Natural killer cell (primary cell): ENCODE measurements around the gene PYHIN1. TPM values are rescaled to one million over a fixed set of nuclear protein-coding genes. Genes with fewer than 3 reads are reported as not detected.

Experiments used
- ATAC-seq, 3 donors: fragments of 150-1000 bp in 2 of 3; fragments of 200-7000 bp in 1 of 3; cut with Tn5 transposase; 1 replicate in 1 of 3; 2 replicates in 2 of 3; pipeline ENCODE4 v1.10.0; 2021; ENCODE audit warnings: mild to moderate bottlenecking in 2 of 3, moderate library complexity in 2 of 3
- DNase-seq, 2 donors: peaks; one replicate each; pipeline versions ENCODE4 v3.0.0 to v3.0.0-alpha.2; 2013 to 2021; ENCODE audit warnings: mixed read lengths in 1 of 2
- H3K27ac ChIP-seq: one replicate; pipeline ENCODE4 v1.5.1; 2013; ENCODE audit warnings: mild to moderate bottlenecking, low read length
- H3K27me3 ChIP-seq: one replicate; pipeline ENCODE4 v1.6.1; 2013; ENCODE audit warnings: low read length; ENCODE audit not compliant: control insufficient read depth, insufficient read depth
- H3K36me3 ChIP-seq: one replicate; pipeline ENCODE4 v1.6.1; 2013; ENCODE audit warnings: low read length; ENCODE audit not compliant: control insufficient read depth, insufficient read depth
- H3K4me1 ChIP-seq: one replicate; pipeline ENCODE4 v1.6.1; 2013; ENCODE audit warnings: low read length; ENCODE audit not compliant: control insufficient read depth, insufficient read depth
- H3K4me3 ChIP-seq: one replicate; pipeline ENCODE4 v1.5.1; 2013; ENCODE audit warnings: low read length
- H3K9me3 ChIP-seq: one replicate; pipeline ENCODE4 v1.6.1; 2013; ENCODE audit warnings: low read length; ENCODE audit not compliant: control insufficient read depth, insufficient read depth
- H3K27ac Mint-ChIP-seq, 2 donors: one replicate each; pipeline ENCODE4 v1.8.0; 2022; ENCODE audit warnings: mild to moderate bottlenecking in 2 of 2, mixed read lengths in 2 of 2, moderate library complexity in 1 of 2
- H3K27me3 Mint-ChIP-seq, 2 donors: one replicate each; pipeline ENCODE4 v1.8.0; 2022; ENCODE audit warnings: low read depth in 2 of 2, mixed read lengths in 2 of 2
- H3K36me3 Mint-ChIP-seq: one replicate; pipeline ENCODE4 v1.8.0; 2022; ENCODE audit warnings: mixed read lengths
- H3K4me1 Mint-ChIP-seq, 2 donors: one replicate each; pipeline ENCODE4 v1.8.0; 2022; ENCODE audit warnings: mixed read lengths in 2 of 2
- H3K4me3 Mint-ChIP-seq: one replicate; pipeline ENCODE4 v1.8.0; 2022; ENCODE audit warnings: mild to moderate bottlenecking, moderate library complexity, mixed read lengths
- H3K9me3 Mint-ChIP-seq, 2 donors: one replicate each; pipeline ENCODE4 v1.8.0; 2022; ENCODE audit warnings: mixed read lengths in 2 of 2
- WGBS: methylation state at CpG from one replicate; pipeline ENCODE4 v1.1.7; 2013; ENCODE audit warnings: missing lambda C conversion rate; ENCODE audit not compliant: insufficient coverage; 5-methylcytosine and 5-hydroxymethylcytosine counted together
- intact Hi-C: fragments of 100-400 bp; cut with micrococcal nuclease; formaldehyde crosslinking; loops from one replicate; pipeline ENCODE4 v1.14.2; 2022
- total RNA-seq, 4 donors: library from RNA; stranded (reverse); fragments of 120-200 nt in 1 of 4; gene quantifications; one replicate each; pipeline versions ENCODE4 v1.2.3 to v1.2.4, GENCODE V29; 2013 to 2022
- TF ChIP-seq, protein P1 (sequence below): fragments of 200-600 bp; IDR thresholded peaks from one replicate; pipeline ENCODE4 v1.8.0; 2022; ENCODE audit warnings: antibody characterized with exemption

The PYHIN1 gene
- total RNA-seq, 3 donors from 2014 or later (not counting 1 experiment from before 2014, with no cell fraction given), result 171 to 313 (median 197) TPM

DNA sequence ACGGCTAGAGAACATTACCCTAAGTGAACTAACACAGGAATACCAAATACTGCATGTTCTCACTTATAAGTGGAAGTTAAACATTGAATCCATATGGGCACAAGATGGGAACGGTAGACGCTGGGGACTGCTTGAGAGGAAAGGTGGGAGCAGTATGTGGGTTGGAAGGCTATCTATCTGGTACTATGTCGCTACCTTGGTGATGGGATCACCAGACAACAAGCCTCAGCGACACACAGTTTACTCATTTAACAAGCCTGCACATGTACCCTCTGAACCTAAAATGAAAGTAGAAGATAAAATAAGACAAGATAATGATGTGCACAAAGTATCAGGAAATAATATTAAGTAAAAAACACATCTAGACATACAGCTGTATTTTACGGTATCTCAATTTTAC lies 819 bp downstream of the PYHIN1 start:
- WGBS, result 25% methylated on average over 4 of the region's 6 CpGs
- Histone ChIP-seq H3K9me3 (no peaks in the 10 kb centered on the region), H3K4me1 (peaks cover 17% of the 10 kb centered on the region), H3K4me3 (peak overlapping the region; percentile 75), H3K27me3 (no peaks in the 10 kb centered on the region), H3K27ac (peak overlapping the region; percentile 90), H3K36me3 (peaks cover 6% of the 10 kb centered on the region)
- intact Hi-C loops, result loop anchor here (10.0 kb wide), 1 partner anchor 1207 kb away; no protein-coding TSS in a partner anchor
- Mint-ChIP-seq H3K4me1 (peaks cover 49 to 64% of the 10 kb centered on the region in 2 donors), H3K27me3 (no peaks in the 10 kb centered on the region), H3K36me3 (peaks cover 25% of the 10 kb centered on the region), H3K4me3 (peak overlapping the region; percentile 98), H3K27ac (peak overlapping the region; percentile 90 to 95), H3K9me3 (peaks cover 0 to 2% of the 10 kb centered on the region in 2 donors)
- TF ChIP-seq, protein P1, sequence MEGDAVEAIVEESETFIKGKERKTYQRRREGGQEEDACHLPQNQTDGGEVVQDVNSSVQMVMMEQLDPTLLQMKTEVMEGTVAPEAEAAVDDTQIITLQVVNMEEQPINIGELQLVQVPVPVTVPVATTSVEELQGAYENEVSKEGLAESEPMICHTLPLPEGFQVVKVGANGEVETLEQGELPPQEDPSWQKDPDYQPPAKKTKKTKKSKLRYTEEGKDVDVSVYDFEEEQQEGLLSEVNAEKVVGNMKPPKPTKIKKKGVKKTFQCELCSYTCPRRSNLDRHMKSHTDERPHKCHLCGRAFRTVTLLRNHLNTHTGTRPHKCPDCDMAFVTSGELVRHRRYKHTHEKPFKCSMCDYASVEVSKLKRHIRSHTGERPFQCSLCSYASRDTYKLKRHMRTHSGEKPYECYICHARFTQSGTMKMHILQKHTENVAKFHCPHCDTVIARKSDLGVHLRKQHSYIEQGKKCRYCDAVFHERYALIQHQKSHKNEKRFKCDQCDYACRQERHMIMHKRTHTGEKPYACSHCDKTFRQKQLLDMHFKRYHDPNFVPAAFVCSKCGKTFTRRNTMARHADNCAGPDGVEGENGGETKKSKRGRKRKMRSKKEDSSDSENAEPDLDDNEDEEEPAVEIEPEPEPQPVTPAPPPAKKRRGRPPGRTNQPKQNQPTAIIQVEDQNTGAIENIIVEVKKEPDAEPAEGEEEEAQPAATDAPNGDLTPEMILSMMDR, result no peak
- peak; percentile 24 to 51 (median 37) for ATAC-seq
- DNase-seq, result peak in 1 of 2 donors; percentile 43

DNA sequence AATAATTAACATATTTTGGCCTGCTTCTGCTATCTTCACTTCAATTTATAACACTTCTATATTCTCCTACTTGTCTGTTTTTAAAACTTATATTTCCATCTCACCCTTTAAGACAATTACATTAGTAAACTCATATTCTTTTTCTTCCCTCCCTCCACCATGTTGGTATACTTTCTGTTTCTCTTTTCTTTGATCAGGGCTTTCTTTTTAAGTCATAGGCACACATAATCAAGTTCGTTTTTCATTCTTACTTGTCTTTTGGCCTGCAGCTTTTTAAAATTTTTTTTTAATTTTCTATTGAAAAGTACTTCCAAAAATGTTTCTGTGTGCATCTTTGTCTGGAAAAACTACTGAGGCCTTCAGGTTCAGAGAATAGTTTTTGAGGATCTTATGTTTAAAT lies 2.3 kb downstream of the PYHIN1 start:
- Mint-ChIP-seq H3K27ac (peak overlapping the region; percentile 64 to 82), H3K4me3 (peak overlapping the region; percentile 93), H3K27me3 (no peaks in the 10 kb centered on the region), H3K9me3 (peaks cover 0 to 2% of the 10 kb centered on the region in 2 donors), H3K4me1 (peaks cover 48 to 64% of the 10 kb centered on the region in 2 donors), H3K36me3 (peaks cover 28% of the 10 kb centered on the region)
- no CpG with 5 or more reads among the region's 1 CpG for WGBS
- Histone ChIP-seq H3K27ac (peak overlapping the region; percentile 58), H3K36me3 (peaks cover 19% of the 10 kb centered on the region), H3K9me3 (no peaks in the 10 kb centered on the region), H3K4me3 (peak overlapping the region; percentile 75), H3K4me1 (peaks cover 23% of the 10 kb centered on the region), H3K27me3 (no peaks in the 10 kb centered on the region)
- TF ChIP-seq, protein P1, result no peak
- DNase-seq (peak in 1 of 2 donors; percentile 46), ATAC-seq (no peak)
- intact Hi-C loops, result loop anchor here (10.0 kb wide), 1 partner anchor 1209 kb away; no protein-coding TSS in a partner anchor

DNA sequence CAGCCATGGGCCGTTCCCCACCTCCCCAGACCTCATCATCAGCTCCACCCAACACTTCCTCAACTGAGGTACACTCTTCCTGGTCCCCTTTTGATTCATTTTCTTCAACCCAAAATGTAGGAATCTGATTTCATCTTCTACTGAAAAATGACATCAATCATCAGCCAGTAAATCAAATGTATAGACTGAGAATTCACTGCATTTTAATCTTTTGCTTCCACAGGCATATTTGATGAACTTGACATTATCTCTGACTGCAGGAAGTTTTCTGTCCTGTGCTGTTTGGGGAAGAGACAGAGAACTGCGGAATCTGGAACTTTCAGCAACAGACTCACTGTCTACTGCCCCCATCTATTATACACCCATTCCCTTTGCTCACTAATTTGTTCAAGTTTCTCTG lies 7.8 kb downstream of the PYHIN1 start:
- Mint-ChIP-seq H3K4me1 (peaks cover 73 to 79% of the 10 kb centered on the region in 2 donors), H3K9me3 (no peaks in the 10 kb centered on the region), H3K27ac (peak overlapping the region; percentile 84 to 91), H3K27me3 (no peaks in the 10 kb centered on the region), H3K4me3 (peak overlapping the region; percentile 70), H3K36me3 (peaks cover 51% of the 10 kb centered on the region)
- TF ChIP-seq, protein P1, result no peak
- peak in 1 of 3 donors; percentile 28 for ATAC-seq
- H3K27me3 ChIP-seq, result no peaks in the 10 kb centered on the region
- no peaks in the 10 kb centered on the region for H3K9me3 ChIP-seq
- peaks cover 65% of the 10 kb centered on the region for H3K36me3 ChIP-seq
- no peak overlapping the region for H3K27ac ChIP-seq
- no peak overlapping the region for H3K4me3 ChIP-seq
- intact Hi-C loops, result loop anchor here (10.0 kb wide), 1 partner anchor 1214 kb away; no protein-coding TSS in a partner anchor
- WGBS, result 78% methylated on average over 2 of the region's 2 CpGs
- DNase-seq, result no peak
- H3K4me1 ChIP-seq, result peaks cover 15% of the 10 kb centered on the region

DNA sequence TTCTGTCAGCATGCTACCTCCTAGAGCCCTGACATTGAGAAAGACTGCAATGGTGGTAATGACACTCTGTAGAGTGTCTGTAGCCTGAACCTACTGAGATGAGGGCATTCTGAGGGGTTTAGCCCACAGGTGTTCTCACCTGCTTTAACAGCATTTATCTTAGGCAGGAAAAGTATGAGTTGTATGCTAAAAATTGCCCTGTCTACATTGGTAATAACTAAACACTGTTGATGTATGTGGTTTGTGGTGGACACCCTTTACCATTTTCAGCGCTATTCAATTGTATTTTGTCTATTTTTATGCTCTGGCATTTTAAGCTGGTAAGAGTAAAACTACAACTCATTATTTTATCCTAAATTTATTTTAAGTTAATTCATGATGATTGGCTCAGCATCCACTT lies 10.0 kb downstream of the PYHIN1 start:
- TF ChIP-seq, protein P1, result no peak
- peak overlapping the region; percentile 84 to 91 for H3K27ac Mint-ChIP-seq
- DNase-seq (no peak), ATAC-seq (peak; percentile 35 to 63 (median 62))
- H3K4me3 Mint-ChIP-seq, result peak overlapping the region; percentile 56
- Histone ChIP-seq H3K36me3 (peaks cover 86% of the 10 kb centered on the region), H3K4me1 (peaks cover 6% of the 10 kb centered on the region), H3K9me3 (no peaks in the 10 kb centered on the region), H3K27ac (peak overlapping the region; percentile 29), H3K4me3 (no peak overlapping the region), H3K27me3 (no peaks in the 10 kb centered on the region)
- no peaks in the 10 kb centered on the region for H3K9me3 Mint-ChIP-seq
- H3K36me3 Mint-ChIP-seq, result peaks cover 59% of the 10 kb centered on the region
- intact Hi-C loops, result no loop called here
- WGBS, result no CpG with 5 or more reads among the region's 1 CpG
- no peaks in the 10 kb centered on the region for H3K27me3 Mint-ChIP-seq
- H3K4me1 Mint-ChIP-seq, result peaks cover 76 to 78% of the 10 kb centered on the region in 2 donors
